LHCN-M2 (cell line): ENCODE data around the gene POU5F1. TPM values are rescaled to one million over a fixed set of nuclear protein-coding genes. Genes with fewer than 3 reads are reported as not detected.
A peak's percentile ranks its signal among the peaks of the same experiment; 100 is the strongest.
"Not testable (repeated sequence)": the region's sequence is repeated elsewhere in the genome, so short reads cannot be mapped to it uniquely, and the experiment has no call there.

Experiments used
- DNase-seq: peaks from one replicate; pipeline ENCODE4 v3.0.0-alpha.2; 2012; ENCODE audit warnings: low read depth
- total RNA-seq: library from RNA; depleted of rRNA; stranded (reverse); fragments of >200 nt; gene quantifications from 2 replicates; pipeline ENCODE4 v1.2.3, GENCODE V29; 2014

The POU5F1 gene
- total RNA-seq, 1 experiment from 2014 or later: 0.63 TPM

- DNase-seq: peak; percentile 76
Measured at GRCh38 chr6:31192431-31193105, 22.1 kb upstream of the POU5F1 start.

GRCh38 chr6:31190488-31190887, 20.0 kb upstream of the POU5F1 start:
- DNase-seq: no peak

- not testable (repeated sequence) for DNase-seq
Measured at GRCh38 chr6:31189223-31189622, 18.7 kb upstream of the POU5F1 start.

- no peak for DNase-seq
Measured at GRCh38 chr6:31187780-31188194, 17.3 kb upstream of the POU5F1 start.

GRCh38 chr6:31186052-31186734, 15.7 kb upstream of the POU5F1 start:
- peak; percentile 76 for DNase-seq

GRCh38 chr6:31185695-31186051, 15.2 kb upstream of the POU5F1 start:
- not testable (repeated sequence) for DNase-seq

GRCh38 chr6:31183859-31184258, 13.4 kb upstream of the POU5F1 start:
- not testable (repeated sequence) for DNase-seq

- not testable (repeated sequence) for DNase-seq
Measured at GRCh38 chr6:31183287-31183686, 12.8 kb upstream of the POU5F1 start.

- no peak for DNase-seq
Measured at GRCh38 chr6:31180500-31180899, 10.0 kb upstream of the POU5F1 start.

- no peak for DNase-seq
Measured at GRCh38 chr6:31179896-31180295, 9.4 kb upstream of the POU5F1 start.

GRCh38 chr6:31179042-31179386, 8.5 kb upstream of the POU5F1 start:
- no peak for DNase-seq

- DNase-seq: no peak
Measured at GRCh38 chr6:31178143-31179041, 7.9 kb upstream of the POU5F1 start.

- DNase-seq: peak; percentile 90
Measured at GRCh38 chr6:31175971-31176370, 5.5 kb upstream of the POU5F1 start.

GRCh38 chr6:31174378-31174777, 3.9 kb upstream of the POU5F1 start:
- DNase-seq: no peak

- DNase-seq: no peak
Measured at GRCh38 chr6:31173406-31173805, 2.9 kb upstream of the POU5F1 start.

- DNase-seq: no peak
Measured at GRCh38 chr6:31172973-31173384, 2.5 kb upstream of the POU5F1 start.

GRCh38 chr6:31171931-31172905, 1.7 kb upstream of the POU5F1 start:
- no peak for DNase-seq

GRCh38 chr6:31170987-31171671, 647 bp upstream of the POU5F1 start:
- no peak for DNase-seq

GRCh38 chr6:31169858-31170599, 453 bp downstream of the POU5F1 start:
- not testable (repeated sequence) for DNase-seq
